Thoracic aorta (tissue), 2 donors: ENCODE measurements around the gene BCOR. TPM values are rescaled to one million over a fixed set of nuclear protein-coding genes. Genes with fewer than 3 reads are reported as not detected.

Experiments used
- ATAC-seq: fragments of 150-250 bp; one replicate; pipeline ENCODE4 v1.8.0; 2017; ENCODE audit warnings: low read depth; ENCODE audit not compliant: insufficient number of reproducible peaks, low FRiP score
- DNase-seq: peaks from one replicate; pipeline ENCODE4 v3.0.0-alpha.2; 2020; ENCODE audit warnings: low spot score
- H3K27ac ChIP-seq, 2 donors: fragments of 200-600 bp; sonication (generic); 1 replicate in 1 of 2; 2 replicates in 1 of 2; pipeline ENCODE4 v1.5.1; 2016; ENCODE audit warnings: mild to moderate bottlenecking in 2 of 2, moderate library complexity in 2 of 2
- H3K27me3 ChIP-seq: fragments of 200-600 bp; sonication (generic); replicated peaks from 2 replicates; pipeline ENCODE4 v1.6.0; 2016; ENCODE audit warnings: mild to moderate bottlenecking; ENCODE audit not compliant: insufficient read depth
- H3K36me3 ChIP-seq: fragments of 200-600 bp; sonication (generic); one replicate; pipeline ENCODE4 v1.5.1; 2016
- H3K4me1 ChIP-seq, 2 donors: fragments of 200-600 bp; sonication (generic); 1 replicate in 1 of 2; 2 replicates in 1 of 2; pipeline versions ENCODE4 v1.5.1 to v1.6.0; 2016; ENCODE audit warnings: low read depth in 2 of 2, mild to moderate bottlenecking in 1 of 2; ENCODE audit not compliant: control insufficient read depth in 1 of 2
- H3K4me3 ChIP-seq: fragments of 200-600 bp; sonication (generic); 2 replicates; pipeline ENCODE4 v1.5.1; 2016; ENCODE audit warnings: mild to moderate bottlenecking
- H3K9me3 ChIP-seq: fragments of 200-600 bp; sonication (generic); 2 replicates; pipeline ENCODE4 v1.5.1; 2016
- CTCF ChIP-seq: fragments of 200-600 bp; sonication (generic); IDR thresholded peaks from one replicate; pipeline ENCODE4 v1.5.1; 2019; ENCODE audit warnings: antibody characterized with exemption
- total RNA-seq, 2 donors: library from RNA; depleted of rRNA; stranded (reverse); fragments of >200 nt; gene quantifications; one replicate each; pipeline versions ENCODE4 v1.1.0 to v1.2.3, GENCODE V29; 2016

The BCOR gene
- total RNA-seq, 2 donors from 2014 or later, result 28.6 to 30.7 TPM

GRCh38 chrX:40009462-40009851 is 88.3 kb downstream of the BCOR start:
- H3K9me3 ChIP-seq, result no peaks in the 10 kb centered on the region
- no peak for TF ChIP-seq CTCF
- no peak overlapping the region for H3K27ac ChIP-seq
- H3K4me3 ChIP-seq, result peak overlapping the region; percentile 53
- no peak for DNase-seq
- H3K27me3 ChIP-seq, result no peaks in the 10 kb centered on the region
- H3K4me1 ChIP-seq, result peaks cover 5 to 23% of the 10 kb centered on the region in 2 donors
- ATAC-seq, result no peak
- H3K36me3 ChIP-seq, result no peaks in the 10 kb centered on the region

- no peak for ATAC-seq
- DNase-seq, result no peak
Measured at GRCh38 chrX:40008791-40009461, 88.8 kb downstream of the BCOR start.

GRCh38 chrX:40007756-40008705 is 89.7 kb downstream of the BCOR start:
- Histone ChIP-seq H3K4me3 (peak overlapping the region; percentile 53), H3K4me1 (peaks cover 5 to 23% of the 10 kb centered on the region in 2 donors), H3K9me3 (no peaks in the 10 kb centered on the region), H3K36me3 (no peaks in the 10 kb centered on the region), H3K27me3 (no peaks in the 10 kb centered on the region), H3K27ac (no peak overlapping the region)
- TF ChIP-seq CTCF, result no peak
- DNase-seq (no peak), ATAC-seq (no peak)

More at GRCh38 chrX:40008791-40009461, 88.8 kb downstream of the BCOR start:
- H3K4me3 ChIP-seq, result peak overlapping the region; percentile 53
- H3K27ac ChIP-seq, result no peak overlapping the region
- H3K27me3 ChIP-seq, result no peaks in the 10 kb centered on the region
- H3K9me3 ChIP-seq, result no peaks in the 10 kb centered on the region
- H3K36me3 ChIP-seq, result no peaks in the 10 kb centered on the region
- TF ChIP-seq CTCF, result no peak
- peaks cover 5 to 23% of the 10 kb centered on the region in 2 donors for H3K4me1 ChIP-seq

- H3K27ac ChIP-seq, result no peak overlapping the region
- H3K9me3 ChIP-seq, result no peaks in the 10 kb centered on the region
- TF ChIP-seq CTCF, result no peak
- DNase-seq (no peak), ATAC-seq (no peak)
- H3K4me3 ChIP-seq, result no peak overlapping the region
- H3K36me3 ChIP-seq, result no peaks in the 10 kb centered on the region
- peaks cover 5 to 18% of the 10 kb centered on the region in 2 donors for H3K4me1 ChIP-seq
- no peaks in the 10 kb centered on the region for H3K27me3 ChIP-seq
Measured at GRCh38 chrX:40007131-40007755, 90.5 kb downstream of the BCOR start.
